Activated T-cell treated with anti-CD3 and anti-CD28 coated beads for 24 hours (primary cell): ENCODE data around the gene PCDH10.

ENCODE experiments used
- DNase-seq: peaks from one replicate; pipeline ENCODE4 v3.0.0-alpha.2; 2020; ENCODE audit warnings: low read depth

The PCDH10 gene

DNA sequence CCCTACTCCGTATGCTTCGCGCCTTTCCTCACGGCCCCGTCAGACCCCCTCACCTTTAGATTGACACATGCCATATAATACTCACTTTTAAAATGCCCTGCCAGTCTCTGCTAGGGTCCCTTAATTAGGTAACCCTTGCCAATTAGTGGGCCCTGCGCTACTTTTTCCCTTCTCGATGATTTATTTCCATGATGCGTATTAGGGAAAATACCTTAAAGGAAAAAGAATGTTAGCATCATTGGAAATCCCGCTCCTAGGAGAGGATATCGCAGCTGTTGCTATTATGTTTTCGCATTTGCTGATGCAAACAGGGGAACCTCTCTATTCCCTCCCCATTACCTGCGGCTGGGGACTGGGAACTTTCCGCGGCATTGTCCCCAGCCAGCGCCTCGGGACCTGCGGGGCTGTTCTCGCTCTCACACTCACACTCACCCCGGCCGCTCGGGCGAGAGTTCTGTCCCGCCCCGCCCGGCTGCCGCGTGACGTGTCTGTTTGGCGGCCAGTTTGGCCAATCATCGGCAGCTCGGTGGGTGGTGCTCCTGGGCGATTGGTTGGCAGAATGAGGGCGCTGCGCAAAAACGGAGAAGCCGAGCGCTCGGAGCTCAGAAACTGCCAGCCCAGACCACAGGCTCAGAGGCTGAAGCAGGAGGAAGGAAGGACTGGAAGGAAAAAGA lies at the start of gene PCDH10:
Gene PCDH10, plus strand, starts transcription at position 605 of the 674 bp plus-strand sequence. CDS start 847 bp downstream, outside the sequence.
- peak; percentile 35 for DNase-seq

DNA sequence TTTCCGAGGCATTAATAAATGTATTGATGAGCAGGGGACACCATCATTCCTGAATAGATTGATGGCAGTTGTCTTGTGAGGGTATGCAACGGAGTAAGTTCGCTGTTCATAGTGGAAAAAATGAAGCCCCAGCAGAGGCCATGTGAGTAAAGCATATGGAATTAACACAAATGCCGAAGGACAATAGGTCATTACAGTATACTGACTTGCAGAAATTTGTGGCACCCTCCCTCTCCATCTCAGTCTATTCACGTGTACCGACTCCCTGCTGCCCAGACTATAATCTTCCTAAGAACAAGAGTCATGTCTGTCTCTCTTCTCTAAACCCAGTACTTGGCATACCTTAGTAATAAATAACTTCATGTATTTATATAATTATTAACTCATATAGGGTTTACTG lies 47.1 kb upstream of the PCDH10 start:
- DNase-seq = no peak

- DNase-seq = no peak
Measured at GRCh38 chr4:133102612-133103409, 46.3 kb upstream of the PCDH10 start.

GRCh38 chr4:133112641-133113040 lies 36.5 kb upstream of the PCDH10 start:
- no peak for DNase-seq

DNA sequence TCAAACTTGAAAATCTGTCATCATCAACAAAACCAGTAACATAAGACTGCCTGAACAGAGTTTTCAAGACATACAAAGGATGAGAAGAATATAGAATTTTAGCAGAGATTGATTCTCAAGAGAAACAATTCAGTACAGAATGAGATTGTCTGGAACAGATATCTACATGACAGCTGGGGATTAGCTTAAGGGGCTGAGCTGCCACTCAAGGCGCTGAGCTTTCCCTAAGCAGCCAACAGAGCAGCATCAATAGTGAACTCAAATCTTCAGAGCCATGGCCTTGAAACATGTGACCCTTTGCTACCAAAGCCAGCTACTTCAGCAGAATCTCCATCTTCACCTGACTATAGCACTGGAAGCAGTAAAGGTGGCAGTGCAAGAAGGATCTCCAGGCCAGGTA lies 24.3 kb upstream of the PCDH10 start:
- DNase-seq = no peak

- no peak for DNase-seq
Measured at GRCh38 chr4:133127500-133127899, 21.6 kb upstream of the PCDH10 start.

DNA sequence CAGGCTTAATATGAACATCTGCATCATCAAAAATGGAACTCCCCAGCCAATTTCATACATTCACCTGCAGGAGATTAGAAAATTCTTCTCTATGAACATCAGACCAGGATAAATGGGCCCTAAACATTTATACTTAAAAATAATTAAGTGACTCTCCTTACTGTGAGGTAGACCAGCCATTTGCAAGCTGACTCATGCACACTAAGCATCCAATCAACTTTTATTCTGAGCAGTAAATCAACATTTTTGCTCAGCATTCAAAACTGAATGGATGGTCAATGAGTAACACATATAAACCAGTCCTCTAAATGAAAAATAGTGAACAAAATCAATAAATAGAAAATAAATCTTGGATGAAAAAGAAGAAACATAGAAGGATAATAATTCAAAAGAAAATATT lies 19.9 kb upstream of the PCDH10 start:
- no peak for DNase-seq

DNA sequence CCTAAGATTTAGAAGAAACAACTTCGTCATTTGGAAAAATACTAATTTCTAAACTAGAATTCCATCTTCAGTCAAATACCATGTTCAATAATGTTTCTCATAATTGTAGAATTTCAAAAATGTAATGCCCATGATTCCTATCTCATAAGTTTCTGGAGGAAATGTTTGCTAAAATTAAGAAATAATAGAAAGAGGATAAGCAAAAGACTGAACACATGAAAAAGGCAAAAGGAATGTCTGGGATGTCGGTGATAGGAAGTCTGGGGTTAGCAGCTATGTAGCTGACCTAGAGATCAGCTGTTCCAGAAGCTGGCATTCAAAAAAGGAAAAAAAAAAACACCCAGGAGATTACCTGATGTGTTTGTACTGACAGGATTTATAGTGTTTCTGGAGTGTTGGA lies 18.9 kb upstream of the PCDH10 start:
- DNase-seq = no peak

- DNase-seq = no peak
Measured at GRCh38 chr4:133131829-133132460, 17.1 kb upstream of the PCDH10 start.

DNA sequence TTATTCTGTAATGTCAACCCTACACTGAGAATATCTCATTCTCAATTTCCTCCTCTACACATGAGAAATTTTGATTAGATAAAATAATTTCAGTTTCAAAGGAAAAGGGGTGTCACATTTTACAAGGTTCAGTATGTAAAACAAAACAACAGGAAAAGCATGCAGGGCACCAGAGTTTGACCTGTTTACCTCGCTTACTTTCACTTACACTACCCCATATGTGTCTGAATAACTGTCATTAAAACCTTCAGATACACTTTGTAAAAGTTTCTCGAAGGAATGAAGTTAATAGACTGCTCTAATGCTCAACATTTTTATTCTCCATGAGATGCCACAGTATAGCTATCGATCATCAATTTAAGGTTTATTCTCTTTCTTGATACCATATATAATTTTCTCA lies 12.3 kb upstream of the PCDH10 start:
- DNase-seq = no peak

GRCh38 chr4:133137571-133137970 lies 11.5 kb upstream of the PCDH10 start:
- no peak for DNase-seq

- no peak for DNase-seq
Measured at GRCh38 chr4:133143775-133144430, 5.2 kb upstream of the PCDH10 start.

GRCh38 chr4:133145241-133145640 lies 3.9 kb upstream of the PCDH10 start:
- DNase-seq = no peak

DNA sequence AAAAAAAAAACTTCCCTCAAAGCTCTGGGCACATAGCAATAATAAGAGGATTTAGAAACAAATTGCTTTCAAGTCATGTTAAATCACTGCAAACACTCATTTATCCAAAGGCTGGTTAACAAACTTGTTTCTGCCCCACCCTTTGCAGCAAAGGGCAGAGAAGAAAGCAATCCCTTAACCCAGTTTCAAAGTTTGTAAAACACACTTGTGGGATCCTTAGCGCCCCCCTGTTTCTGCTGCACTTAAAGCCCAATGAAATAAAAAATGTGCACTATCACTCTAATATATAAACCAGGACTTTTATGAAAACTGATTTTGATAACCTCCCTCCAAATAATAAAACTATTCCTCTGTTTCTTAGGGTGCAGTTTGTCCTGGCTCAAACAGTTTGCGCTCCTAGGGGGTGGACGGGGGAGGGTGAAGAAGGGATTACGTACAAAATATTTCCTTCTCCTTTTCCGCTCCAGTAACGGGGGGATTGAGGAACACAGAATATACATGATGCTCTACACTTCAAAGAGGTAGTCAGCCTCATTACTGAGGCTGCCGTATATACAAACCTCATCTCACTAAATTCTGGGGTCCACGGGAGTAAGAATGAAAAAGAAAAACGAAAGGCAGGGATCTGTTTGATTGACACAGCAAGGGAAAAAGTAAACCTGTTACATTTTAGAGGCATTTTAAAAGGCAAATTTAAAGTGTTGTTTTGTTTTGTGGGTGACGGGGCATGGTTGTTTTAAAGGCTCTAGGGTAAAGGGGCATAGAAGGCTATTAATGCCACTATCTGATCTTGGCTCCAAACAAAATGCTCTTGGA lies 3.1 kb upstream of the PCDH10 start:
- DNase-seq = no peak

- no peak for DNase-seq
Measured at GRCh38 chr4:133146574-133147241, 2.4 kb upstream of the PCDH10 start.

DNA sequence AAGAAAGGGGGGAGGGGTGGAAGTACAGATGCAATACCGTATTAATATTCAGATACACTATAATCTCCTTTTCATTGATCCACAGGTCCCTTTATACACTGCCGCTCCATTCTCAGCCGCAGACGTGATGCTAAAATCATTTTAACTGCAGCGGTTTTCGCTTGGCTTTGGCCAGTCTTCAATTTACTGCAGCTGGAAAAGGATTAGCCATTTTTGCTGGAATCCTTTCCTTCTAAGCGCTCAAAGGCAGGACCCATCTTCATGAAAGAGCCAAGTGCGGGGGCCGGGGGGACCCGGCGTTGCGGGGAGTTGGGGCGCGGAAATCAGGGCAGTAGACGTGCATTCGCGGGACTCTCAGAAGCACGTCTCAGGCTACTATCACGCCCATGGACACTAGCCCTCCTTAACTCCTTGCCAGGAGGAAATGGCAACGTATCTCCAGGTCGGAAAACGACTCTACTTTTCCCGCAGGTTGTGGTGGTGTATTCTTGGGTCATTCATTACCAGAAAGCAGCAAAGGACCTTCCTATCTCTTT lies 1.7 kb upstream of the PCDH10 start:
- no peak for DNase-seq

DNA sequence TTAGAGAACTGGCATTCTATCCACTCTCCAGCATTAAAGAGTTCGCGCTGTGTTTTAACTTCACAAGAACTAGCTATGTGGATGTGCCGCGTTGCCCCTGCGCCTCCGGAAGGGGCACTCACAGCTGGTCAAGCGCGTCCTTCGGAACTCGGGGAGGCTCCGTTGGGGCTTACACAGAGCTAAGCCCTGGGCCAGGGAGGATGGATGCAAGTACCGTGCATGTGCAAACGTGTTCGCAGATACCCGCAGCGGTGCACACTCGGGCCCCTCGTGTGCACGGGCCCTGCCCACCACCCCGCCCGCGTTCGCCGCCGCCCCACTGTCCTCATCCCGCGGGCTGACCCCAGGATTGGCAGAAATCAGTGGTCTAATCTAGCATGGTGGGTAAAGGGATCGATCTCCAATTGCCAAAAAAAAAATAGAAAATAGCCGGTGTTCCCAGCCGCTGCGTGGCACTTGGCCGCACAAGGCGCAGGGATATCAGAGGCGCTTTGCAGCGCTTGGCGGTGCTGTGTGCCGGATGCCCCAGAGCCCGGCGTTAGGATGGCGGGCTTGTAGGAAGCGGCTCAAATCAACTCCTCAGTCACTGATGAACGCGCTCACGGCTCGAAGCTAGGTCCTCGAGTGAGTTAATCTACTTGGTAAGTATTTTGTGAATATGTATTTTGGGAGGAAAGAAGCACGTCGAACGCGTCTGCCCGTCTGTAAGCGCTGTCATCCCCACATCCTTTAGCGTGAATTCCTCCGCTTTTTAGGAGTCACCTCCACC lies 989 bp upstream of the PCDH10 start:
- DNase-seq = no peak

GRCh38 chr4:133149364-133149695 lies 236 bp downstream of the PCDH10 start:
- DNase-seq = no peak

DNA sequence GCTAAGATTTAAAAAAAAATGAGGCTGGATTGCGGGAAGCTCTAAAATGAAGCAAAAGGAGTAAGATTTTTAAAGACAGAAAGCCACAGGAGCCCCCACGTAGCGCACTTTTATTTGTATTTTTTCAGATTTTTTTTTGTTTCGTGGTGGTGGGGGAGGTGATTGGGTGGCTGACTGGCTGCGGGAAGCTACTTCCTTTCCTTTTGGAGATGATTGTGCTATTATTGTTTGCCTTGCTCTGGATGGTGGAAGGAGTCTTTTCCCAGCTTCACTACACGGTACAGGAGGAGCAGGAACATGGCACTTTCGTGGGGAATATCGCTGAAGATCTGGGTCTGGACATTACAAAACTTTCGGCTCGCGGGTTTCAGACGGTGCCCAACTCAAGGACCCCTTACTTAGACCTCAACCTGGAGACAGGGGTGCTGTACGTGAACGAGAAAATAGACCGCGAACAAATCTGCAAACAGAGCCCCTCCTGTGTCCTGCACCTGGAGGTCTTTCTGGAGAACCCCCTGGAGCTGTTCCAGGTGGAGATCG lies 908 bp downstream of the PCDH10 start:
- no peak for DNase-seq
